Calu3 (cell line): ENCODE measurements around the gene THAP7. TPM values are rescaled to one million over a fixed set of nuclear protein-coding genes. Genes with fewer than 3 reads are reported as not detected.

Source experiments
- BruUV-seq: library from RNA; stranded (reverse); fragments of 400-500 nt; replicated peaks from 2 replicates; lab custom pipeline; 2021; lab: Mats Ljungman, UMichigan
- CTCF ChIA-PET: fragments of 300-600 bp; sonication (Branson Sonifier 250); formaldehyde crosslinking; loops from one replicate; lab custom pipeline; 2022; ENCODE audit warnings: antibody characterized with exemption; lab: Charles Lee
- DNase-seq: peaks from one replicate; pipeline ENCODE4 v3.0.0; 2022
- H3K27ac Mint-ChIP-seq: one replicate; pipeline ENCODE4 v1.8.0; 2022; ENCODE audit warnings: mixed read lengths; ENCODE audit not compliant: unreplicated experiment
- H3K27me3 Mint-ChIP-seq: one replicate; pipeline ENCODE4 v1.8.0; 2022; ENCODE audit warnings: mixed read lengths; ENCODE audit not compliant: unreplicated experiment
- H3K36me3 Mint-ChIP-seq: one replicate; pipeline ENCODE4 v1.8.0; 2022; ENCODE audit warnings: mild to moderate bottlenecking, moderate library complexity, mixed read lengths; ENCODE audit not compliant: insufficient read depth, unreplicated experiment
- H3K4me1 Mint-ChIP-seq: one replicate; pipeline ENCODE4 v1.8.0; 2022; ENCODE audit warnings: mild to moderate bottlenecking, low read depth, mixed read lengths; ENCODE audit not compliant: unreplicated experiment
- H3K4me3 Mint-ChIP-seq: one replicate; pipeline ENCODE4 v1.8.0; 2022; ENCODE audit warnings: mild to moderate bottlenecking, low read depth, moderate library complexity, mixed read lengths; ENCODE audit not compliant: unreplicated experiment
- H3K9me3 Mint-ChIP-seq: one replicate; pipeline ENCODE4 v1.8.0; 2022; ENCODE audit warnings: low read depth, mixed read lengths; ENCODE audit not compliant: unreplicated experiment
- intact Hi-C: fragments of 100-400 bp; cut with micrococcal nuclease; formaldehyde crosslinking; loops from one replicate; pipeline ENCODE4 v1.10.0; 2022; ENCODE audit not compliant: unreplicated experiment
- total RNA-seq: library from RNA; stranded (reverse); gene quantifications from 2 replicates; pipeline ENCODE4 v1.2.3, GENCODE V29; 2022
- TF ChIP-seq, protein P1 (sequence below): fragments of 200-600 bp; IDR thresholded peaks from one replicate; pipeline ENCODE4 v1.8.0; 2022; ENCODE audit warnings: antibody characterized with exemption; ENCODE audit not compliant: unreplicated experiment

THAP7 gene
- total RNA-seq, 1 experiment from 2014 or later = 24.5 TPM

GRCh38 chr22:20988573-20989322 is 13.2 kb downstream of the THAP7 start:
- H3K4me3 Mint-ChIP-seq = no peak overlapping the region
- H3K27me3 Mint-ChIP-seq = no peaks in the 10 kb centered on the region
- H3K27ac Mint-ChIP-seq = no peak overlapping the region
- BruUV-seq = no TSS peak
- DNase-seq = no peak
- no peaks in the 10 kb centered on the region for H3K4me1 Mint-ChIP-seq
- peaks cover 15% of the 10 kb centered on the region for H3K36me3 Mint-ChIP-seq
- TF ChIP-seq, protein P1, sequence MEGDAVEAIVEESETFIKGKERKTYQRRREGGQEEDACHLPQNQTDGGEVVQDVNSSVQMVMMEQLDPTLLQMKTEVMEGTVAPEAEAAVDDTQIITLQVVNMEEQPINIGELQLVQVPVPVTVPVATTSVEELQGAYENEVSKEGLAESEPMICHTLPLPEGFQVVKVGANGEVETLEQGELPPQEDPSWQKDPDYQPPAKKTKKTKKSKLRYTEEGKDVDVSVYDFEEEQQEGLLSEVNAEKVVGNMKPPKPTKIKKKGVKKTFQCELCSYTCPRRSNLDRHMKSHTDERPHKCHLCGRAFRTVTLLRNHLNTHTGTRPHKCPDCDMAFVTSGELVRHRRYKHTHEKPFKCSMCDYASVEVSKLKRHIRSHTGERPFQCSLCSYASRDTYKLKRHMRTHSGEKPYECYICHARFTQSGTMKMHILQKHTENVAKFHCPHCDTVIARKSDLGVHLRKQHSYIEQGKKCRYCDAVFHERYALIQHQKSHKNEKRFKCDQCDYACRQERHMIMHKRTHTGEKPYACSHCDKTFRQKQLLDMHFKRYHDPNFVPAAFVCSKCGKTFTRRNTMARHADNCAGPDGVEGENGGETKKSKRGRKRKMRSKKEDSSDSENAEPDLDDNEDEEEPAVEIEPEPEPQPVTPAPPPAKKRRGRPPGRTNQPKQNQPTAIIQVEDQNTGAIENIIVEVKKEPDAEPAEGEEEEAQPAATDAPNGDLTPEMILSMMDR = no peak
- CTCF ChIA-PET = no interaction called here
- intact Hi-C loops = no loop called here
- no peaks in the 10 kb centered on the region for H3K9me3 Mint-ChIP-seq

DNA sequence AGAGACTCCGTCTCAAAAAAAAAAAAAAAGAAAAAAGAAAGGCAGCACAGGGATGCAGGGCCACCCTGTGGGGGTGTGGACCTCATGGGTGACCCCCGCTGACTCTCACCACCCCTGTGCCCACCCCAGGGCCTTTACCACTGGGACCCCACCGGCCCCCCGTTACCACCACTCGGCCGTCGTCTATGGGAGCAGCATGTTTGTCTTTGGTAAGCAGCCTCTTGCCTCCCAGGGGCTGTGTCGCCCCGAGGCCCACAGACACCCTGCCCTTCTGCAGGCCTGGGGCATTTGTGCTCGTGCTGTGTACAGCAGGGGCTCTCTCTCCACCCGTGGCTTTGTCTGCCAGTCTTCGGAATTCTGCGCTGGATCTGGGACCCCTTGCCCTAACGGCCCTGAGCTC is 14.5 kb downstream of the THAP7 start:
- CTCF ChIA-PET = interaction anchor here (0.7 kb wide), 1 partner anchor 28 kb away, joined by 4 read pairs; no protein-coding TSS in a partner anchor
- H3K9me3 Mint-ChIP-seq = no peaks in the 10 kb centered on the region
- no peak for DNase-seq

DNA sequence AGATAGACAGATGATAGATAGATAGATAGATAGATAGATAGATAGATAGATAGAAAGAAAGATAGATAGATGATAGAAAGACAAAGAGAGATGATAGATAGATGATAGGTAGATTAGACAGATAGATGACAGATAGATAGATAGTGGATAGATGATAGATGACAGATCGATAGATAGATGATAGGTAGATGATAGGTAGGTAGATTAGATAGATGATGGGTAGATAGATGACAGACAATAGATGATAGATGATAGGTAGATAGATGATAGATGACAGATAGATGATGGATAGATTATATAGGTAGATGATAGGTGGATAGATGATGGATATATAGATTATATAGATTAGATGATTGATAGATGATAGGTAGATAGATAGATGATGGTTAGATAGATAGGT is 15.6 kb downstream of the THAP7 start:
- H3K9me3 Mint-ChIP-seq = no peaks in the 10 kb centered on the region
- intact Hi-C loops = no loop called here
- H3K27me3 Mint-ChIP-seq = no peaks in the 10 kb centered on the region
- H3K36me3 Mint-ChIP-seq = peaks cover 23% of the 10 kb centered on the region
- no TSS peak for BruUV-seq
- no peaks in the 10 kb centered on the region for H3K4me1 Mint-ChIP-seq
- H3K4me3 Mint-ChIP-seq = no peak overlapping the region
- DNase-seq = no peak
- no peak overlapping the region for H3K27ac Mint-ChIP-seq
- TF ChIP-seq, protein P1 = no peak
- CTCF ChIA-PET = no interaction called here

More for the DNA sequence above, 14.5 kb downstream of the THAP7 start:
- TF ChIP-seq, protein P1 = no peak
- H3K27me3 Mint-ChIP-seq = no peaks in the 10 kb centered on the region
- peaks cover 13% of the 10 kb centered on the region for H3K36me3 Mint-ChIP-seq
- no peaks in the 10 kb centered on the region for H3K4me1 Mint-ChIP-seq
- no peak overlapping the region for H3K27ac Mint-ChIP-seq
- intact Hi-C loops = no loop called here
- BruUV-seq = no TSS peak
- H3K4me3 Mint-ChIP-seq = no peak overlapping the region

DNA sequence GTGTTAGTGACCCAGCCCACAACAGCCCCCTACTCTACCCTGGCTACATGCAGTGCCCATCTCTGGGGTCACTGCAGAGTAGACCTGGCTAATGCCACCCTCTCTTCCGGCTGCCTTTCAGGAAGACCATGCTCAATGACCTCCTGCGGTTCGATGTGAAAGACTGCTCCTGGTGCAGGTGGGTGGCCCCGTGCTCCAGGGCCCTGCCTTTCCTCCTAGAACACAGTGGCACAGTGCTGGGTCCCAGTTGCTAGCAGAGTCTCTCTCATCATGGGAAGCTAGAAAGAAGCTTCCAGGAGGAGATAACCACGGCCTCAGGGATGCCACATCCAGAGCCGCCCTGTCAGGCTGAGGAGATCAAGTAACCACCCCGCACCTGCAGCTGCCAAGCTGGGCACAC is 16.2 kb downstream of the THAP7 start:
- no peak for DNase-seq
- intact Hi-C loops = no loop called here
- CTCF ChIA-PET = no interaction called here
- Mint-ChIP-seq H3K4me1 (no peaks in the 10 kb centered on the region), H3K36me3 (peaks cover 18% of the 10 kb centered on the region), H3K27ac (no peak overlapping the region), H3K4me3 (no peak overlapping the region), H3K9me3 (no peaks in the 10 kb centered on the region), H3K27me3 (no peaks in the 10 kb centered on the region)
- BruUV-seq = no TSS peak
- TF ChIP-seq, protein P1 = no peak
